Left cardiac atrium (tissue), 4 donors: ENCODE measurements around the gene RAD51C. TPM values are rescaled to one million over a fixed set of nuclear protein-coding genes. Genes with fewer than 3 reads are reported as not detected.
"Not testable (repeated sequence)": the region's sequence is repeated elsewhere in the genome, so short reads cannot be mapped to it uniquely, and the experiment has no call there.

ENCODE experiments used
- ATAC-seq, 2 donors: fragments of 200-7000 bp; cut with Tn5 transposase; one replicate each; pipeline ENCODE4 v1.9.1; 2020; ENCODE audit warnings: mild to moderate bottlenecking in 2 of 2, moderate library complexity in 2 of 2
- DNase-seq: peaks from one replicate; pipeline ENCODE4 v3.0.0-alpha.2; 2020
- intact Hi-C, 2 donors: fragments of 100-400 bp; cut with DNase I; formaldehyde crosslinking; loops; one replicate each; pipeline versions ENCODE4 v1.14.1 to v1.15.1; 2022 to 2023
- total RNA-seq, 2 donors: library from RNA; stranded (reverse); fragmentation: NEBNext Ultra II Directional; extraction: Animal tissue kit (Norgen Biotek cat#: 25700); gene quantifications; one replicate each; pipeline ENCODE4 v1.2.1, GENCODE V29; 2021
- donor health status: DM: no; HTN: yes; CAD: no.
- donor health status: DM: no; HTN: yes; CAD: no; lungs with severe emphysema.
- donor health status: DM: yes; HTN: yes; CAD: no.
- donor health status: Dilated cardiomyopathy.

The RAD51C gene
- total RNA-seq, 2 donors from 2014 or later = 32.4 to 36.8 TPM

DNA sequence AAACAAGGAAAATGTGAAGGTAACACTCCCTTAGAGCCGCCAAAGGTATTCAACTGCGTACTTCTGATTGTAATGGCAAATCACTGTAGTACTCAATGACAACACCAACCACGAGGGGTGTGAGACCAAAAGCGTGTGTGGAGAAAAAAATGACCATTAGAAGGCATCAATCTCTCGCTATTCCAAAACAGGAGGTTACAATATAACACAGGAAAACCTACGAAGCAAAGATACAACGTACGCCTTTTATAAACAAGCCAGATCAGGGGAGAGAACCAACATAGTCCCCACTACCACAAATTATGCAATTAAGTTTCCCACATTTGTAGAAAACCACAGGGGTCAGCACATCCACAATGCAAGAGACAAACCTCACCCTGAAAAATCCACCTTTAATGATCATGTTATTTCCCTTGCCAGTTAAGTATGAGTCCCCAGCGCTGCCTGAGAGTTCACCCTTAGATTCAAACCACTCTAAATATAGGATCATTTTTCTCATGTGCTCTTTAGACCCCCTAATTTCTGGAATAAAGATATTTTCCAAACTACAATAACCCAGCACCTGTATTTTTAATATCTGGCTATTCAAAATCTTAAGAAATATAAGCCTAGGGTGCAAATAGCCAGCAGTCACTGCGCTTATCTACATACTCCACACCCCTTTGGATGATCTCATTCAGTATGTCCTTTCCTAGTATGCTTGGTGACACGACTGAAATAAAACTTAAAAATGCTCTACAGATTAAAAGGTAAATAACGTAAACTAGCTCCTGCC is 13.0 kb upstream of the RAD51C start:
- no peak for DNase-seq
- intact Hi-C loops = no loop called here
- ATAC-seq = no peak

DNA sequence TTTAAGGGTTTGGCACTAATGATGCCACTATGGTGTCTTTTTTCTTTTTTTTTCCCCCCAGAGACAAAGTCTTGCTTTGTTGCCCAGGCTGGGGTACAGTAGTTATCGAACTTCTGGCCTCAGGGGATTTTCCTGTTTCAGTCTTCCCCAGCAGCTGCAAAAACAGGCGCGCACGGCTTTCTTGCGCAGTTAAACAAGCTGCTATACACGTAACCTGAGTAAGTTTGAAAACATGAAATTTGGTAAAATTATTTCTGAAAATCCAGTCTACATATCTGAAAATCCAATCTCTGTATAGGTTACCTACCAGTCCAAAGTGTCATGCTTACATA is 12.4 kb upstream of the RAD51C start:
- no peak for ATAC-seq
- no peak for DNase-seq
- intact Hi-C loops = no loop called here

DNA sequence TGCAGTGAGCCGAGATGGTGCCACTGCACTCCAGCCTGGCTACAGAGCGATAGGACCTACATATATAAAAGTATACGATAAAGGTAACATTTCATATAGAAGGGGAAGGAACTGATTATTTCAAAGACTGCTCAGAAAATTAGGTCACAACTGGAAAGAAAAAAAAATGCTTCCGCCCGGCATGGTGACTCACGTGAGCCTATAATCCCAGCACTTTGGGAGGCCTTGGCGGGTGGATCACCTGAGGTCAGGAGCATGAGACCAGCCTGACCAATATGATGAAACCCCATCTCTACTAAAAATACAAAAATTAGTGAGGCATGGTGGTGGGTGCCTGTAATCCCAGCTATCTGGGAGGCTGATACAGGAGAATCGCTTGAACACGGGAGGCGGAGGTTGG is 8.4 kb upstream of the RAD51C start:
- ATAC-seq = no peak
- DNase-seq = no peak
- intact Hi-C loops = no loop called here

DNA sequence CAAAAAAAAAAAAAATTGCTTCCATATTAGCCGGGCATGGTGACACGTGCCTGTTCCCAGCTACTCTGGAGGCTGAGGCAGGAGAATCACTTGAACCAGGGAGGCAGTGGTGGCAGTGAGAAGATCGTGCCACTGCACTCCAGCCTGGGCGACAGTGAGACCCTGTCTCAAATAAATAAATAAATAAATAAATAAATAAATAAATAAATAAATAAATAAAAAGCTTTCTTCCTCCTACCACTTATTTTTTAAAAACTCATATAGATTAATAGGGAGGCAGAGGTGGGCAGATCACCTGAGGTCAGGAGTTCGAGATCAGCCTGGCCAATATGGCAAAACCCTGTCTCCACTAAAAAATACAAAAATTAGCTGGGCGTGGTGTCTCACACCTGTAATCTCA is 7.9 kb upstream of the RAD51C start:
- DNase-seq, ATAC-seq, intact Hi-C loops: not testable (repeated sequence)

DNA sequence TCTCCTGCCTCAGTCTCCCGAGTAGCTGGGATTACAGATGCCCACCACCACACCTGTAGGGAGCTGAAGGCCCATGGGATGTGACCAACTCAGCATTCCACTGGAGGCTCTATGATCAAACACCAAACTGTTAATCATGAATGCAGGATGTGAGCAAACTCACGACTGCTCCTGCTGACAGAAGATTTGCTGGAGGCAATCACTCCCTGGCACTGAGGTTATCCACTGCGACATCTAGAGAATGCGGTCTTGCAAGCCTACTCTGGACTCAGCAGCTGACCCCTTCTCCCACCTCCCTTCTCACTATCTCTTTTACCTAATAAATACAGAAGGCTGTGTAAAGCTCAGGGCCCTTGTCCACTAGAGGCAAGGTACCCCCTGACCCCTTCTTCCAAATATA is 5.4 kb upstream of the RAD51C start:
- ATAC-seq = no peak
- DNase-seq = no peak
- intact Hi-C loops = no loop called here

DNA sequence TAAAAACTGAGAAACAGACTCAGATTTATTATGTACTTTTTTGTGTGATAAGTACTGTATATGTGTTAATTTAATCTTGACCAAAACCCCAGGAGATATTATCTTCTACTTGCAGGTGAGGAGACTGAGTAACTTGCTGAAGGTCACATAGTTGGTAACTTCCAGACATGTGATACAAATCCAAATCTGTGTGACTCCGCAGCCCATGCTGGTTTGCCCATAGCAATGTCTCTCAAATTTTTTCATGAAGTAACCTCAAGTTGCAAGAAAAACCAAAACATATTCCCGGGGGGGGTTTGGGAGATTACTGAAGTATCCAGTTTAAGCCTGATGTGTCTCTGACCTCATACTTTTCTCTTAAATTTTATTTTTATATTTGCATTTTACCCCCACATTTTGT is 3.9 kb upstream of the RAD51C start:
- intact Hi-C loops = no loop called here
- ATAC-seq (no peak), DNase-seq (no peak)

DNA sequence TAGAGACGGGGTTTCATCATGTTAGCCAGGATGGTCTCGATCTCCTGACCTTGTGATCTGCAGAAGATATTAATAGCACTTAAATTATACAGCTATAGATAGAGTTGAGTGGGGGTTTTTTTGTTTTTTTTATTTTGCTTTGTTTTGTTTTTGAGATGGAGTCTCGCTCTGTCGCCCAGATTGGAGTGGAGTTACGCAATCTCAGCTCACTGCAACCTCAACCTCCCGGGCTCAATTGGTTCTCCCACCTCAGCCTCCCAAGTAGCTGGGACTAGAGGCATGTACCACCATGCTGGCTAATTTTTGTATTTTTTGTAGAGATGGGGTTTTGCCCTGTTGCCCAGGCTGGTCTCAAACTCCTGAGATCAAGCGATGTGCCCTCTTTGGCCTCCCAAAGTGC is 2.4 kb upstream of the RAD51C start:
- DNase-seq, ATAC-seq: not testable (repeated sequence)
- intact Hi-C loops = loop anchor here (10.0 kb wide), 3 partner anchors 105 to 175 kb away; partner anchors contain the start of gene MTMR4 (in 1 of the 2)

DNA sequence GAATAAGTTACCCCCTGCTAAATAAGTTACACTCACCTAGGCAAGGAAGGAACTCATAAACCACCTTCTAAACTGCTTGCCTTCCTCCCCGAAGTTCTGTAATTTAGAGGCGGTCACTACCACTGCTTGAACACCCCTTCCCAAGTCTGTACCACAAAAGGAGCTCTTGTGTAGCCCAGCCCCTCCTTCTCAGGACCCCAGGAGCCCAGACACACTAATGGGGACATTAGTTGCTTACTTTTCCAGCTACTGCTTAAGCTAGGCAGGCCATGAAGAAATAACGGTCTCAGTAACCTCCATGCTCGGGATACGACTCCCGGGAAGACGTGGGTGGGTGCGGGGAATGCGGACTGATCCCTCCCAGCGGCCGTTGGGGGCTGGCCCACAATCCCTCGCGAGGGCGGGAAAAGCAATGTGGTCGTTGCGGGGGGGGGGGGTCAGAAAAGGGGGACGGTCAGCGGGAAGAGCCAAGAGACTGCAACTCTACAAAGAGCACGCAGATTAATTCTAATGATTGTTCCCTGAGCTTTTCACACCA is 632 bp upstream of the RAD51C start, which contains the start of gene TEX14:
TSS of gene TEX14 (minus strand) at position 345 of the 538 bp plus-strand sequence. CDS start 40,044 bp downstream, outside the sequence.
- intact Hi-C loops = loop anchor here (10.0 kb wide), 3 partner anchors 107 to 177 kb away; partner anchors contain the start of gene MTMR4 (in 1 of the 2)
- ATAC-seq (no peak), DNase-seq (peak; percentile 22)

DNA sequence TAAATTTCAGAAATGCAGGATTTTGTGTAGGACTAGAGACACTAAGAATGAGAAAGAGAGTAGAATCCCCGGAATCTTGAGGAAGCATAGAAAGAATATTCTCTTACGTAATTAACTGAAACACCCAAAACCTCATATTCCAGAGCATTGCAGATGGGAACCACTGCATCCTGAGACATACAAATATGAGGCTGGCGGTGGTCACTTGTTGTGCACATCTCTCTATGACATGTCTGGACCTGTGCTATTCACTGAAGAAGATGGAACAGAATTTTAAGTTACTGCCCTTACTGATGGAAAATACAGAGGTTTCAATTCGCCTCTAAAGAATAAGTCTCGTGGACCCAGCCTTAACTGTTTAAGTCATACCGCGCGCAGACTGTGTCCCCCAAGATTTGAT is 806 bp downstream of the RAD51C start:
- no peak for ATAC-seq
- intact Hi-C loops = loop anchor here (10.0 kb wide), 3 partner anchors 108 to 178 kb away; partner anchors contain the start of gene MTMR4 (in 1 of the 2)
- no peak for DNase-seq

DNA sequence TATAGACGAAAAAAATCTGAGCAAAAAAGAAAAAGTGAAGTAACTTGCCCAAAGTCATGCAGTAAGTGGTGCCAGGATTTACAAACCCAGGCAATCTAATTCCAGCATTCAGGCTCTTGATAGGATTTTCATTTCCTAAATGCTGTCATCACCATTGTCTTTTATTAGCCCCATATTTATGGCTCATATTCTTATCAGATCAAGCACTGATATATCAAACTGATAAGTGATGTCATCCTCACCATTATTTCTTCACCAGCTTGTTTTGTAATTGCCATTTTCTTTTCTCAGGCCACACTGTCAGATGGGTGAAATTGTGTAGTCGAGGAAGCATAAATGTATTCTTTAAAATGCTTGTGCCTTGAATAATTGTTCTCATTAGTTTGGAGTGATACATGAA is 1.3 kb downstream of the RAD51C start:
- intact Hi-C loops = loop anchor here (10.0 kb wide), 3 partner anchors 109 to 179 kb away; partner anchors contain the start of gene MTMR4 (in 1 of the 2)
- DNase-seq = no peak
- ATAC-seq = no peak

DNA sequence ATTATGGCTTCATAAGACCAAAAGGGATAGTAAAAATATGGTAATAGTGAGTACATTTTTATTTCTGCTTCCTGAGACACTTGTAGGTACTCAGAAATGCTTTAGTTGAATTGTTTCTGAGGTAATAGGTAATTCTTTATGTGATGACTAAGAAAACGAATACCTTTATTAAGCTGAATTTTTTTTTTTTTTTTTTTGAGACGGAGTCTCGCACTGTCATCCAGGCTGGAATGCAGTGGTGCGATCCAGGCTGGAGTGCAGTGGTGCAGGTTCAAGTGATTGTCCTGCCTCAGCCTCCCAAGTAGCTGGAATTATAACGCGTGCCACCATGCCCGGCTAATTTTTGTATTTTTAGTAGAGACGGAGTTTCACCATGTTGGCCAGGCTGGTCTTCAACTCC is 1.9 kb downstream of the RAD51C start:
- intact Hi-C loops = loop anchor here (10.0 kb wide), 3 partner anchors 110 to 180 kb away; partner anchors contain the start of gene MTMR4 (in 1 of the 2)
- ATAC-seq (no peak), DNase-seq (no peak)

DNA sequence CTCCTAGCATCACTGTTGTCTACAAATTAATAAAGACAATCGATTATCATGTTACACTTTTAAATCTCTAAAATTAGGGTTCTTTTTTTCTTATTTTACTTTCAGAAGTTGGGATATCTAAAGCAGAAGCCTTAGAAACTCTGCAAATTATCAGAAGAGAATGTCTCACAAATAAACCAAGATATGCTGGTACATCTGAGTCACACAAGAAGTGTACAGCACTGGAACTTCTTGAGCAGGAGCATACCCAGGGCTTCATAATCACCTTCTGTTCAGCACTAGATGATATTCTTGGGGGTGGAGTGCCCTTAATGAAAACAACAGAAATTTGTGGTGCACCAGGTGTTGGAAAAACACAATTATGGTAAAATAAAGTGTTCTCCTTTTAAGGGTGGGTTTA is 2.4 kb downstream of the RAD51C start:
- ATAC-seq (no peak), DNase-seq (no peak)
- intact Hi-C loops = loop anchor here (10.0 kb wide), 3 partner anchors 110 to 180 kb away; partner anchors contain the start of gene MTMR4 (in 1 of the 2)

DNA sequence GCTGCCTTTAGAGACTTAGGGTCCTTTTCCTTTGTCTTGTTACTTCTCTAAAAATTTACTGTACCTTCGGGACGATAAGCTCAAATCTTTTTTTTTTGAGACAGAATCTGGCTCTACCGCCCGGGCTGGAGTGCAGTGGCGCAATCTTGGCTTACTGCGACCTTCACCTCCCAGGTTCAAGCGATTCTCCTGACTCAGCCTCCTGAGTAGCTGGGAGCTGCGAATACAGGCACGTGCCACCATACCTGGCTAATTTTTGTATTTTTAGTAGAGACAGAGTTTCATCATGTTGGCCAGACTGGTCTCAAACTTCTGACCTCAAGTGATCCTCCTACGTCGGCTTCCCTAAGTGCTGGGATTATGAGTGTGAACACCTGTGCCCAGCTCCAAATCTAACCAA is 7.4 kb downstream of the RAD51C start:
- intact Hi-C loops = loop anchor here (10.0 kb wide), 3 partner anchors 115 to 185 kb away; partner anchors contain the start of gene MTMR4 (in 1 of the 2)
- no peak for ATAC-seq

DNA sequence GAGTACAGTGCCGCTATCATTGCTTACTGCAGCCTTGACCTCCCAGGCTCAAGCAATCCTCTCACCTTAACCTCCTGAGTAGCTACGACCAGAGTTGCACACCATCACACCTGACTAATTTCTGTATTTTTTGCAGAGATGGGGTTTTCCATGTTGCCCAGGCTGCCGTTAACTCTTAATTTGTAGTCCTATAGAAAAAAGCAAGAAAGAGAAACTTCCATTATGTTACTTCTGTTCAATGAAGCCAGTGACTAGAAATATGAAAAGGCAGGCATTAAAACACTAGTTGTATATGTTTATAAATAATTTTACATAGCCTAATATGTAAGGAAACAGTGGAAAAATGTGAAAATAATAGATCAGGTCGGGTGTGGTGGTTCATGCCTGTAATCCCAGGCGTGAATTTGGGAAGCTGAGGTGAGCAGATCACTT is 9.7 kb downstream of the RAD51C start:
- DNase-seq (no peak), ATAC-seq (no peak)
- intact Hi-C loops = no loop called here

More for the DNA sequence above, 7.4 kb downstream of the RAD51C start:
- no peak for DNase-seq

DNA sequence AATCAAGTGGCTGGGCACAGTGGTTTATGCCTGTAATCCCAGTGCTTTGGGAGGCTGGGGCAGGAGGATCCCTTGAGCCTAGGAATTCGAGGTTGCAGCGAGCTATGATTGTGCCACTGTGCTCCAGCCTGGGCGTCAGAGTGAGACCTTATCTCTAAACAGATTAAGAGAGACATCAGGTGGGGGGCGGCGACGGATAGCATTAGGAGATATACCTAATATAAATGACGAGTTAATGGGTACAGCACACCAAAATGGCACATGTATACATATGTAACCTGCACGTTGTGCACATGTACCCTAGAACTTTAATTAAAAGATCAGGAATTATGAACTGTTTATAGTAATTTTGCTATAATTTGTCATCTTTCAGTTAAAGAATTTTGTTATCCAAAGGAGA is 10.3 kb downstream of the RAD51C start:
- ATAC-seq = no peak
- intact Hi-C loops = no loop called here
- DNase-seq = no peak

DNA sequence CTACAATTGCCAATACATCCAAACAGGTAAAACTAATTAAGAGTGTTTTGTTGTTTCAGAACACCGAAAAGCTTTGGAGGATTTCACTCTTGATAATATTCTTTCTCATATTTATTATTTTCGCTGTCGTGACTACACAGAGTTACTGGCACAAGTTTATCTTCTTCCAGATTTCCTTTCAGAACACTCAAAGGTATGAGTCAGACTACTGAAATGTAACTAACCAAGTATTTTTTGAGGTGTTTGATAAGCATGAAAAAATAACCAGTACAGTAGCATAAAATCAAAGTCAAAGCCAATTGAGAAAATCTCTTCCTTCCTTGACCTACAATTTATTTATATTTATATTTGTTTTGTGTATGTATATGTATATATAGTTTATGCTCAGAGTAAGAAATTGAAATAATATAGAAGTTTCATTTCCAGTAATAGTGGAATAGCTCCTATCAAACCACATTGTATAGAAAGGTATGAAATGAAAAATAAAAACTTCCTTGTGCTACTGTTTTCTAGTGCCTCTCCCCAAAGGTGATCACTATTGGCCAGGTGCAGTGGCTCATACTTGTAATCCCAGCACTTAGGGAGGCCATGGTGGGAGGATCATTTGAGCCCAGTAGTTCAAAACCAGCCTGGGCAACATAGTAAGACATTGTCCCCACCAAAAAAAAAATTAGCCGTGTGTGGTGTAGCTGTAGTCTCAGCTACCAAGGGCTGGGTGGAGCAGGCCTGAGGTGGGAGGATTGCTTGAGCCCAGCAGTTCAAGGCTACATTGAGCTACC is 10.9 kb downstream of the RAD51C start:
- DNase-seq (no peak), ATAC-seq (peak in 1 of 2 donors; percentile 67)
- intact Hi-C loops = no loop called here

DNA sequence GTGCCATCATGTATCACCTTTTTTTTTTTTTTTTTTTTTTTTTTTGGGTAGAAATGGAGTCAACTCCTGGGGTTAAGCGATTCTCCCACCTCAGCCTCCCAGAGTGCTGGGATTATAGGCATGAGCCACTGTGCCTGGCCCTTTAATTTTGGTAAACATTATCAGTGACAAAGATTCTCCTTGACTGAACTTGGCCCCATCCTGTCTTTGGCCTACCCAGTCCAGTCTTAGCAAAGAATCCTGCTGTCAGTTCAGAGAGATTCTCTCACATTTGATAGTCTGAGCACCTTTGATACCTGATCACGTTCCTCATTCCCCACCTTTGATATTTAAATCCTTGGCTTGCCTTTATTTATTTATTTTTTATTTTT is 11.5 kb downstream of the RAD51C start:
- intact Hi-C loops = no loop called here
- DNase-seq = no peak
- ATAC-seq = no peak

DNA sequence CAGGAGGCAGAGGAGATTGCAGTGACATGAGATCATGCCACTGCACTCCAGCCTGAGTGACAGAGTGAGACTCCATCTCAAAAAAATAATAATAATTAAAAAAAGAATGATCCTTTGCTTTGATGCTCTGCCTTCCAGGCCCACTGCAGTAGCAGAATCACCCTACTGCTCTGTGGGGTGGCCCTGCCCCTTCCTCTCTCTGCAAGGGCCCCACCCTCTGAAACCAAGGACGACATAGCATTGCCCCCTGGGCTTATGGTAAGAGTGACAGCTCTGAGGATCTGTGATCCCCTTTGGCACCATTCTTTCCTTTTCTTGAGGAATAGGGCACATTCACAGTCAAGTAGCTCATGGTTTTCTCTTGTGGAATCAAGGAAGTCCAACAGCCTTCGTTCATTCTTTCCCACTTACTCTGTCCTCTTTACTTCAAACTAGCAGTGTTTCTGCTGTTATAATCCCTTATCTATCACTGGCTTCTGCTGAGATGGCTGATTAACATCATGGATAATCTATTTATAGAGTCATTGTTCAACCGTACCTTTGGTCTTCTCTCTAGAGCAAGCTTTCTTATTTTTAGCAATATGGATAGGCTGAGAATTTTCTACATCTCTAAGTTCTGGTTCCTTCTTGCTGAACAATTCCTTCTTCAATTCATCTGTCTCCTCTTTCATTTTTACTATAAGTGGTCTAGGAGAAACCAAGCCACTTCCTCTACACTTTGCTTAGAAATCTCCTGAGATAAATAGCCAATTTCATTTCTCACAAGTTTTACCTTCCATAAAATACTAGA is 14.1 kb downstream of the RAD51C start:
- ATAC-seq (no peak), DNase-seq (no peak)
- intact Hi-C loops = no loop called here
